NCI-H2227 (cell line): Measurements from ENCODE around the gene NPIPB2.
"Not testable (repeated sequence)": the region's sequence is repeated elsewhere in the genome, so short reads cannot be mapped to it uniquely, and the experiment has no call there.

Experiments used
- DNase-seq: peaks from one replicate; lab custom pipeline; 2025; ENCODE audit not compliant: unreplicated experiment; lab: John Stamatoyannopoulos, UW

The NPIPB2 gene

DNA sequence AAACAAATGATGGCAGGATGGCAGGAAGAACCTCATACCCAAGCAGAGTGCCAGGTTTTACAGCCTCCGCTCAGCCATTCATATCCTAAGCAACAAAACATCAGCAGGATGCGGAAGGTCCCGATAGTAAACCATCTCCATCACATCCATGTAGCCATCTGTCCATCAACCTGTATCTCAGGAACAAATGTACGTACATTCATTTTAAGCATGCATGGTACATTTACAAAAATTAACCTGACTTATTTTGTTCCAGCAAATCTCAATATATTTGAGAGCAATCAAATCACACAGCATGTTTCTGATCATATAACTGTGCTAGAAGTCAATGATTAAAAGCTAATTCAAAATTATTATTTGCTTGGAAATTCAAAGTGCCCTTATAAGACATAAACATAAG lies at the start of gene NPIPB2:
TSS of gene NPIPB2 (minus strand) at position 101 of the 400 bp plus-strand sequence. CDS start at position 101, 0 bp downstream.
- DNase-seq, result not testable (repeated sequence)

DNA sequence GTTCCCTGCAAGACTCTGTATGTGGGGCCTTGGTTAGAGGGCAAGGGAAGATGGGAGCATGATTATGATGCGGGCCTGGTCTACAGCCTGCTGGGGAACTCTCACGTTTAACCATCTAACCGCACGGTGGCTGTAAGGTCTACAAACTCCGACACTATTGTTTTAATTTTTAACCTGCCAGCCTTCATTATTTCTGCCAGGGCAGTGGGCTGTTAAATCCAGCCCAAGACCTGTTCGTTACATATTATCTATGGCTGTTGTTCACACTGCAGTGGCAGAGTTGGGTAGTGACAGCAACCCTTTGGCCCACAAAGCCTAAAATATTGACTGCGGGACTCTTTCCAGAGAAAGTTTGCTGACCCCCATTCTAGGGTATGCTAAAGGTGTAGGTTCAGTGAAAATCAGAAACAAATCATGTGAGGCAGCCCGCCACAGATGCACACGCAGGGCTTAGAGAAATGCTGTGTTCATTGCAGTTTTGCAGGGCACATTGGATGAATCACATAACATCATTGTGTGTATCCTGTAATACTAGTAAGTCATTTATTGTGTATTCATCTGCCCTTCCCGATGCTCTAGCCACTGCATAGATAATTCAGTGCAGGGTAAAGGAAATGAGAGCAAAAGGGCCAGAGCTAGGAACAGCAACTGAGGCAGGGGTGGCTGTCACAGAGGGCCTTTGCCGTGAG lies 49.0 kb upstream of the NPIPB2 start:
- DNase-seq, result no peak

DNA sequence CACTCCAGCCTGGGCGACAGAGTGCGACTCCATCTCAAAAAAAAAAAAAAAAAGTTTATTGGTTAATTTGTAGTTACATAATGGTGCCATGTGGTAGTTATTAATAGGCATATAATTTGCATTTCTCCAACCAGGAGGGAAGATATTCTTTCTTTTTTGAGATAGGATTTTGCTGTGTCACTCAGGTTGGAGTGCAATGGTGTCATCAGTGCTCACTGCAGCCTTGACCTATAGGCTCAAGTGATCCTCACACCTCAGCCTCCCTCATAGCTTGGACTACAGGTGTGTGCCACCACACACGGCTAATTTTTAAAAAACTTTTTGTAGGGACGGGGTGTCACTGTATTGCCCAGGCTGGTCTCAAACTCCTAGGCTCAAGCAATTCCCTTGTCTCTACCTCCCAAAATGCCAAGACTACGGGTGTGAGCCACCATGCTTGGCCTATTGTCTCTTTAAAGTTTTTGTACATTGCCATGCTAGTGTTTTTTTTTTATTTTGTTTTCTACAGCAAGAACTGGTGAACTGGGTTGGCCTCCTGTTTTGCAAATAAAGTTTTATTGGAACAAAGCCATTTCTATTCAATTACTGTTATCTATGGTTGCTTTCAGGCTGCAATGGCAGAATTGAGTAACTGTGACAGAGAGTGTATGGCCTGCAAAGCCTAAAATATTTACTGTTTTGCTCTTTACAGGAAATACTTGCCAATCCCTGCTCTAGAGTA lies 46.6 kb upstream of the NPIPB2 start:
- DNase-seq, result no peak

DNA sequence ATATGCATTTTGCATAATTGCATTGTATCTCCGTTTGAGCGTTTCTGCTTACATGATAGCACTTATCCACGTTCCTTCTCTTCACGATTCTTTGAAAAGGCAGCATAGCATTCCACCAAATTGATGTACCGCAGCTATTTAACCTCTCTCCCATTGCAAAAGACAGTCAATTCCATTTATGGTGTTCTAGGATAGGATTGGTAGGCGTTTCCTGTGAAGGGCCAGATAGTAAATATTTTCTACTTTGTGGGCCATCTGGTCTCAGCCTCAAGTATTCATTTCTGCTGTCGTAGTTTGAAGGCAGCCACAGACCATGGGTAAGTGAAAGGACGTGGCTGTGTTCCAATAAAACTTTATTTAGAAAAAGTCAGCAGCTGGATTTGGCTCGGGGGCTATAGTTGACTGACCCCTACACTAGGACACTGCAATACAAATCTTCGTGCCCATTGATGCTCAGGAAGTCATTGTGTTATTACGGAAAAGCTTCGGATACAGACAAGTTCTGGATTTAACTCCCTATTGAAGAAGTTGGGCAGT lies 44.7 kb upstream of the NPIPB2 start:
- DNase-seq, result no peak

DNA sequence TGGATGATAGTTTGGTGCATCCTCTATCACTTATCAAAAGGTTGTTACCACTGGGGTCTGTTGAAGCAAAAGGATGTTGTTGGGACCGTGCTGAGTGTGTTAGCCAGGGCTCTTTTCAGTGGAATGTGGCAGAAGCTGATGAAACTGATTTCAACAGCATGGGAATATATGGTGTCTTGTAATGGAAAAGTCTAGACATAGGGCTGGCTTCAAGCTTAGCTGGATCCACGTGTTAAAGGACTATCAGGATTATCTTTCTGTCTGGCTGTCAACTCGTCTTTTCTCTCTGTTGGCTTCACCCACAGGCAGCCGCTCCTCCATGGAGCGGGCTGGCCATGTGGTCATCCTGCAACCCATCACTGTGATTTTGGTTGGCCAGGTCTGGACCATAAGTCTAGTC lies 43.4 kb upstream of the NPIPB2 start:
- no peak for DNase-seq

DNA sequence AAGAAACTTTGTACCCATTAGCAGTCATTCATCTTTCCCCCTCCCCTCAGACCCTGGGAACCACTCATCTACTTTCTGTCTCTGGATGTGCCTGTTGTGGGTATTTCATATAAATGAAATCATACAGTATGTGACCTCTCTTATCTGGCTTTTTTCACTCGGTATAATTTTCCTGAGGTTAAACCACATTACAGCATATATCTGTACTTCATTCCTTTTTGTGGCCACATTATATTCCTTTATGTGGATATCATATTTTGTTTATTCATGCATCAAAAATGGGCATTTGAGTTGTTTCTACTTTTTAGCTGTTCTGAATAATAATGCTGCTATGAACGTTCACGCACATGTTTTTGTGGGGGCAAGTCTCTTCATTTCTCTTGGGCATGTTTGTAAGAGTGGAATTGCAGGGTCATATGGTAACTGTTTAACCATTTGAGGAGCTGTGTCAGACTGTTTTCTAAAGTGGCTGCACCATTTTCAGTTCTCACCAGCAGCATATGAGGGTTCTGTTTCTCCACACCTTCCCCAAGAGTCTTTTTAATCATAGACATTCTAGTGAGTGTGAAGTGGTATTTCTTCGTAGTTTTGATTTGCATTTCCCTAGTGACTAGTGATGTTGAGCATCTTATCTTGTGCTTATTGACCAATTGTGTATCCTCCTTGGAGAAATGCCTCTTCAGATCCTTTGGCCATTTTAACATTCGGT lies 38.4 kb upstream of the NPIPB2 start:
- no peak for DNase-seq

DNA sequence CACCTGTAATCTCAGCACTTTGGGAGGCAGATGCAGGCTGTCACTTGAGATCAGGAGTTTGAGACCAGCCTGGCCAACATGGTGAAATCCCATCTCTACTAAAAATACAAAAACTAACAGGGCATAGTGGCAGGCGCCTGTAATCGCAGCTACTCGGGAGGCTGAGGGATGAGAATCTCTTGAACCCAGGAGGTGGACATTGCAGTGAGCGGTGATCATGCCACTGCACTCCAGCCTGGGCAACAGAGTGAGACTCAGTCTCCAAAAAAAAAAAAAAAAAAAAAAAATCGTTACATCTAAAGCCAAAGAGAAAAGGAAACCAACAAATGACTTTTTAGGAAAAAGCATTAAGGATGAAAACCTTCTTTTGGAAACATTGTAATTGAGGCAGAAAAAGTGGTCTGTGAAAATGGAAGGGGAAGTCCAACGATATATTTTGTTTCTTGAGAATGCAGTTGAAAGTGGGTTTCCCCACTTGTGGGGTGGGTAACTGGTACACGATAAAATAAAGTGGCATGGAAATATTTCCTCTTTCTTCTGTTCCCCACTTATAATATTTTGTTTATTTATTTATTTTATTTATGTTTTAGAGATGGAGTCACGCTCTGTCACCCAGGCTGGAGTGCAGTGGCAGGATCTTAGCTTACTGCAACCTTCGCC lies 37.3 kb upstream of the NPIPB2 start:
- DNase-seq, result no peak

DNA sequence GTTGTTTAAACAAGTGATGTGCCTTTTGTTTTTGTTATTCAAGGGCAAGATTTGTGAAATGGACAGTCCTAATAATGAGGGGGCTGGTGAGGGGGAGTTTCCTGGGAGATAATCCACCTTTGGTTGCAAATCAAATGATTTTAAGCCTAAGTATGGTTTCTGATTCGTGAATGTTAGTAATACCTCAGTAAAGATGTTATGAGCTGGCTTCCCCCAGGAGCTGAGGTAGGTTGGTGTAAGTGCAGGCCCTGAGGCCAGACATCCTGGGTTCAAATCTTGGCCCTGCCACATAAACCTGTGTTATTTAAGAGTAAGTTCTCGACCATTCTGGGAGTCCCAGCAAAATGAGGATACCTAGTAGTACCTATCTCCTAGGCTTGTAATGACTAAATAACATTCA lies 36.2 kb upstream of the NPIPB2 start:
- no peak for DNase-seq

DNA sequence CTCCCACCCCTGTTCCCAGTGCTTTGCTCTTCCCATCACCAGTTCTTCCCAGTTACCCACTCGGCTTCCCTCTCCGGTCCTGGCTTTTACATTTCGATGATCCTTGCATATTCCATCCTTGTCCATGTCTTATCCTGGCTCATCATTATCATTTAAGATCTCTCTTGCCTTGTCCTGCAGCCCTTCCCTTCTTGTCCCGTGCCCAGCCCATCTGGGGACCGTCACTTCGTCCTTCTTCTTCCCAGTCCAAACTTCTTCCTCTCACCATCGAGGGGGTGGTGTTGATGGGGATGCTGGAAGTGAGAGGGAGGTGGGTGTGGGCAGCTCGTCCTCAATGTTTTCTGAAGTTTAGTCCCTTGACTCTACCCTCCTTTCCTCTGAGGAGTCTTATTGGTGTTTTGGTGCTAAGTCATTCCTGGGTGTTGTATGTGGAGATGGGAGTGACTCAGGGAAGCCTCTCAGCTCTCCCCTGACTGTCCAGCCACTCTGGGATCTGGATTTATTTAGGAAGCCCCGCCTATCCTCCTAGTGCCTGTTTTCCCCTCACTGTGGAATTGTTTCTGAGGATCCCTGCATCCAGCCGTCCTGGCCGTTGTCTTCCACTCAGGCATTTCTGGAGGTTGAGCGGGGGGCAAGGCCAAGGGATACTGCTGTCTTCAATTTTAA lies 35.7 kb upstream of the NPIPB2 start:
- DNase-seq, result no peak

DNA sequence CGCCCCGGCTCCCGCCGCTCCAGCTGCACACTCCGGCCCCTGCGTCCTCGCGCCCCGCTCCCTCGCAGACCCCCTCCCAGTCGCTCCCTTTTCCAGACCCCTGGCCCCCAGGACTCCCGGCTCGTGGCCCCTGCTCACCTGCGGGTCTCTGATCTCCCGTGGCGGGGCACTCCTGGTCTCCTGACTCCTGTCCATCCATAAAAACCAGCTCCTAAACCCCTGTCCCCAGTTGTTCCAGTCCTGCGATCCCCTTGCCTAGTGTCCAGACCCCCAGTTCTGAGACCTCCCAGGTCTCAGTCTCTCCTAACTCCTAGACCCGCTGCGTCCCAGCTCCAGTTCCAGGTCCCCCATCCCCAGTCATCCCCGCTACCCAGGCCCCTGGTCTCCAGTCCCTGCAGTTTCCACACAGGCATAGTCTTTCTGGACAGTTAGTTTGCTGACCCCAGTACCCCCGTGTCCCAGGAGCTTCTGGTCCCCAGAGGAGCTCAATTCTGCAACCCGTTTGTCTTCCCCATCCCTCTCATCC lies 35.1 kb upstream of the NPIPB2 start:
- no peak for DNase-seq

DNA sequence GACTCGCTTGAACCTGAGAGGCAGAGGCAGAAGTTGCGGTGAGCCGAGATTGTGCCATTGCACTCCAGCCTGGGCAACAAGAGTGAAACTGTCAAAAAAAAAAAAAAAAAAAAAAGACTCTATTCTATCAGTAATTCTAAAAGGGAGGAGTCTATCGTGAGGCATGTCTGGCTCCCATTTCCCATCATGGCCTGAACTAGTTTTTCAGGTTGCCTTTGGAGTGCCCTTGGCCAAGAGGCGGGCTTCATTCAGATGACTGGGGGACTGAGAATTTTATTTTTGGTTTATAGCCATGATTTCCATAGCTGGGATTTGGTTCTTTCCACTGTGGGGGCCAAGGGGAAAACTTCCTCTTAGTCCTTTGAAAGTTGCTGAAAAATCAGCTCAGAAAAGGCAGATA lies 31.2 kb upstream of the NPIPB2 start:
- no peak for DNase-seq

DNA sequence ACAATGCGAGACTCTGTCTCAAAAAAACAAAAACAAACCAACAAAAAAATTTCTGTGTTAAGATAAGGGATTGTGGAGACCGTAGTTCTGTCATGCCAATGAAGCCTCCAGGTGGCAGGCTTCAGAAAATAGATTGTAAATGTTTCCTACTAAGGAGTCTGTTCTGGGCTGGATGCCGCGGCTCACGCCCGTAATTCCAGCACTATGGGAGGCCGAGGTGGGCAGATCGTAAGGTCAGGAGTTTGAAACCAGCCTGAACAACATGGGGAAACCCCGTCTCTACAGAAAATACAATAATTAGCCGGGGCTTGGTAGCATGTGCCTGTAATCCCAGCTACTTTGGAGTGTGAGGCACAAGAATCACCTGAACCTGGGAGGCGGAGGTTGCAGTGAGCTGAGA lies 30.3 kb upstream of the NPIPB2 start:
- peak; percentile 54 for DNase-seq

DNA sequence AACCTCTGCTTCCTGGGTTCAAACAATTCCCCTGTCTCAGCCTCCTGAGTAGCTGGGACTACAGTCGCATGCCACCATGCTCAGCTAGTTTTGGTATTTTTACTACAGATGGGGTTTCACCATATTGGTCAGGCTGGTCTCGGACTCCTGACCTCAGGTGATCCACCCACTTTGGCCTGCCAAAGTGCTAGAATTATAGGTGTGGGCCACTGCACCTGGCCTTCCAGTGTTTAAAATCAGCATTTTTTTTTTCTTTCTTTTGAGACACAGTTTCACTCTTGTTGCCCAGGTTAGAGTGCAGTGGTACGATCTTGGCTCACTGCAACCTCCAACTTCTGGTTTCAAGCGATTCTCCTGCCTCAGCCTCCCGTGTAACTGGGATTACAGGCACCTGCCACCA lies 28.4 kb upstream of the NPIPB2 start:
- not testable (repeated sequence) for DNase-seq

DNA sequence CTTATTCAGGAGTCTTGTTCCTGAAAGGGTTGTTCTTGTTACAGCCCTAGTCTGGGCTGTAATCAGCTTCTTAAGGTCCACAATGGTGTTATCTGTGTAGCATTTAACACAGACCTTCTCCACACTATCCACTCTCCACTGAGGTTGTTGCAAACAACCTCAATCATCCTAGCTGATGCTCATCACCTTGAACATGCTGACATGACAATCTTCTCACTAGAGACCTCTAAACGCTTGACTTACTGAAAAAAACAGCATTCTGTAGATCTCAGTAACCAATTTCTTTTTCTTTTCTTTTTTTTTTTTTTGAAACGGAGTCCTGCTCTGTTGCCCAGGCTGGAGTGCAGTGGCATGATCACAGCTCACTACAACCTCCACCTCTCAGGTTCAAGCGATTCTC lies 26.7 kb upstream of the NPIPB2 start:
- no peak for DNase-seq

DNA sequence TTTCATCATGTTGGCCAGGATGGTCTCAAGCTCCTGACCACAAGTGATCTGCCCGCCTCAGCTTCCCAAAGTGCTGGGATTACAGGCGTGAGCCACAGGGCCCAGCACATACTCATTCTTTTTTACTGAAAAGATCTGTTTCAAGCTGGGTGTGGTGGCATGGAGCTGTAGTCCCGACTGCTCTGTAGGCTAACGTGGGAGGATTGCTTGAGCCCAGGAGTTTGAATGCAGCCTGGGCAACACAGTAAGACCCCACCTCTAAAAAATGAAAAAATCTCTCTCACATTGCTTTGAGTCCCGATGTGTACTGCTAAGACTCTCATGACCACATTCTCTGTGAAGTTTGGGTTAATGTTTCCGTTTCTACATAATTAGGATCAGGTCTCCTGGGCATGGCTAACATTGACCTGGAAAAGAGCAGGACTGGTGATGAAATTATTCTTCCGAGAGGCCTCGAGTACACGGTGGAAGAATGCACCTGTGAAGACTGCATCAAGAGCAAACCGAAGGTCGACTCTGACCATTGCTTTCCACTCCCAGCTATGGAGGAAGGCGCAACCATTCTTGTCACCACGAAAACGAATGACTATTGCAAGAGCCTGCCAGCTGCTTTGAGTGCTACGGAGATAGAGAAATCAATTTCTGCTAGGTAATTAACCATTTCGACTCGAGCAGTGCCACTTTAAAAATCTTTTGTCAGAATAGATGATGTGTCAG lies 25.5 kb upstream of the NPIPB2 start:
- DNase-seq, result no peak

DNA sequence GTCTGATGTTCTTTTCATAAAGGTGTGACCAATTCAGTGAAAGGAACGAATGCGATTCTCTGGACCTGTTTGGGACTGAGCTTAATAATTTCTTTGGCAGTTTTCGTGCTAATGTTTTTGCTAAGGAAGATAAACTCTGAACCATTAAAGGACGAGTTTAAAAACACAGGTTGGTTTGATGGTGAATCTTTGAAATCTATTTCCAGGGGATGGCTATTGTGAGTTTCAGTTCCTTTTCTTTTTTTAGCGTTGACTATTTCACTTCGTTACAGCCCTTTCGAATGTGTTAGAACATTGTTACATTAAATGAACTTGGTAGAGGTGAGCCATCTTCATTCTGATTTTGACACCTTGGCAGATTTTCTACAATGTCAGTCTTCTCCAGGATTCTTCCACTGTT lies 24.3 kb upstream of the NPIPB2 start:
- no peak for DNase-seq

DNA sequence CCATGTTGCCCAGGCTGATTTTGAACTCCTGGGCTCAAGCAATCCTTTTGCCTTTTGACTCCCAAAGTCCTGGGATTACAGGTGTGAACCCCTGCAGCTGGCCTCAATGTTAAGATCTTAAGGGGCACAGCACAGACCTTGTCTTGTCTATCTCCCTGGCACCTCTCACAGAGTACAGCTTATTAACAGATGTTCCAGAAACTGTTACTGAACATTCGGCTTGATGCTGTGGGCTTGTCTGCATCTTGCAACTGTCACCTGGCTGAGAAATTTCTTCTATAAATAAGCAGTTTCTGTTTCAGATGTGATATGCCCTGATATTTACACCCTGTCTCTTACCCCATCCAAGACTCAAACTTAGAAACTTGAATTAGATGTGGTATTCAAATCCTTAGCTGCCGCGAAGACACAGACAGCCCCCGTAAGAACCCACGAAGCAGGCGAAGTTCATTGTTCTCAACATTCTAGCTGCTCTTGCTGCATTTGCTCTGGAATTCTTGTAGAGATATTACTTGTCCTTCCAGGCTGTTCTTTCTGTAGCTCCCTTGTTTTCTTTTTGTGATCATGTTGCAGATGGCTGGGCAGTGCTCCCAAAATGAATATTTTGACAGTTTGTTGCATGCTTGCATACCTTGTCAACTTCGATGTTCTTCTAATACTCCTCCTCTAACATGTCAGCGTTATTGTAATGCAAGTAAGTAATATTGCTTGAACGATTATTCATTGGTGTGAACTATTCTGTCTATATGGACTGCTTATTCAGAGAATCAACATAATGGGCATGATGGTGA lies 23.1 kb upstream of the NPIPB2 start, which contains the start of gene TNFRSF17:
TSS of gene TNFRSF17 (plus strand) at position 450 of the 791 bp plus-strand sequence. CDS start at position 565, 115 bp downstream.
- no peak for DNase-seq

DNA sequence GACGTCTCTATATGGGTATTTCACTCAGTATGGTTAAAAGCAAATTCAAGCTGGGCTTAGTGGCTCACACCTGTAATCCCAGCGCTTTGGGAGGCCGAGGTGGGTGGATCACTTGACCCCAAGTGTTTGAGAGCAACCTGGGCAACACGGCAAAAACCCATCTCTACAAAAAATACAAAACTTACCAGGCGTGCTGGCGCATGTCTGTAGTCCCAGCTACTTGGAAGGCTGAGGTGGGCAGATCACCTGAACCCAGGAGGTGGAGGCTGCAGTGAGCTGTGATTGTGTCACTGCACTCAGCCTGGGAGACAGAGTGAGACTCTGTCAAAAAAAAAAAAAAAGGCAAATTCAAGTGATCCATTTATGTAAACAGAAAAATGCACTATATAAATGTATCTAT lies 21.9 kb upstream of the NPIPB2 start:
- no peak for DNase-seq

DNA sequence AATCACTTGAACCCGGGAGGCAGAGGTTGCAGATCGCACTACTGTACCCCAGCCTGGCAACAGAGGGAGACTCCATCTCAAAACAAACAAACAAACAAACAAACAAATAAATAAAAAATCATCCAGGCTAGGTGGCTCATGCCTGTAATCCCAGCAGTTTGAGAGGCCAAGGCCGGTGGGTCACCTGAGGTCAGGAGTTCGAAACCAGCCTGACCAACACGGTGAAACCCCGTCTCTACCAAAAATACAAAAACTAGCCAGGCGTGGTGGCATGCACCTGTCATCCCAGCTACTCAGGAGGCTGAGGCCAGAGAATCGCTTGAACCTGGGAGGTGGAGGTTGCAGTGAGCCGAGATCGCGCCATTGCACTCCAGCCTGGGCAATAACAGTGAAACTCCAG lies 21.1 kb upstream of the NPIPB2 start:
- not testable (repeated sequence) for DNase-seq
